Neural cell (in vitro differentiated cells): ENCODE results near the gene C1orf21.

ENCODE experiments used
- CTCF ChIP-seq: fragments of 450-650 bp; IDR thresholded peaks from 2 replicates; pipeline ENCODE4 v1.5.1; 2014; ENCODE audit warnings: antibody characterized with exemption, mild to moderate bottlenecking, moderate library complexity; ENCODE audit not compliant: poor library complexity, severe bottlenecking
- EP300 ChIP-seq: fragments of 450-650 bp; conservative IDR thresholded peaks from 2 replicates; pipeline ENCODE4 v1.6.1; 2014; ENCODE audit warnings: antibody characterized with exemption, mild to moderate bottlenecking, moderate library complexity; ENCODE audit not compliant: poor library complexity, severe bottlenecking
- MXI1 ChIP-seq: fragments of 450-650 bp; conservative IDR thresholded peaks from 2 replicates; pipeline ENCODE4 v1.6.1; 2014; ENCODE audit warnings: antibody characterized with exemption, mild to moderate bottlenecking; ENCODE audit not compliant: poor library complexity, severe bottlenecking
- POLR2AphosphoS5 ChIP-seq: IDR thresholded peaks from 2 replicates; pipeline ENCODE4 v1.6.1; 2012
- RAD21 ChIP-seq: fragments of 450-650 bp; conservative IDR thresholded peaks from 2 replicates; pipeline ENCODE4 v1.6.1; 2014; ENCODE audit warnings: antibody characterized with exemption, mild to moderate bottlenecking, moderate library complexity
- REST ChIP-seq: IDR thresholded peaks from 2 replicates; pipeline ENCODE4 v1.6.1; 2012; ENCODE audit warnings: borderline replicate concordance

DNA sequence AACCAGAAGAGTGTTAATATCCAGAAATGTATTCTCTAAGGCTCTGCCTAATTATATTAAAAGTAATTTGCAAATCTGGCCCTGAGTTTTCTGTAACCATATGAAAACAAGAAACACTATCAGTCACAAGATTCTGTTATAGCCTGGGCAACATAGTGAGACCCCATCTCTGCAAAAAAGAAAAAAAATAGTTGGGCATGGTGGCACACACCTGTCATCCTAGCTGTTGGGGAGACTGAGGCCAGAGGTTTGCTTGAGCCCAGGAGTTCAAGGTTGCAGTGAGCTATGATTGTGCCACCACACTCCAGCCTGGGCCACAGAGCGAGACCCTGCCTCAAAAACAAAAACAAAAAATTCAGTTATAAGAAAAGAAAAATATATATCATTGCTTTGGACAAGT, 25.6 kb downstream of the C1orf21 start:
- TF ChIP-seq POLR2AphosphoS5: no peak
- no peak for TF ChIP-seq CTCF
- no peak for TF ChIP-seq REST
- no peak for TF ChIP-seq EP300
- no peak for TF ChIP-seq RAD21
- TF ChIP-seq MXI1: no peak
